Gastrocnemius medialis (tissue), 4 donors: ENCODE measurements around the gene MYOM1.

Experiments
- POLR2A ChIP-seq, 2 donors: fragments of 450-650 bp; IDR thresholded peaks; one replicate each; pipeline ENCODE4 v1.6.1; 2017; ENCODE audit warnings: antibody characterized with exemption in 2 of 2, mild to moderate bottlenecking in 2 of 2, moderate library complexity in 2 of 2
- TF ChIP-seq, protein P1 (sequence below), 5 experiments: fragments of 450-650 bp in 3 of 5; fragments of 200-600 bp in 2 of 5; sonication (generic) in 2 of 5; IDR thresholded peaks in 4 of 5; conservative IDR thresholded peaks in 1 of 5; 1 replicate in 4 of 5; 2 replicates in 1 of 5; pipeline ENCODE4 v1.5.1; 2016 to 2019; ENCODE audit warnings: antibody characterized with exemption in 5 of 5, mild to moderate bottlenecking in 3 of 5, moderate library complexity in 3 of 5

DNA sequence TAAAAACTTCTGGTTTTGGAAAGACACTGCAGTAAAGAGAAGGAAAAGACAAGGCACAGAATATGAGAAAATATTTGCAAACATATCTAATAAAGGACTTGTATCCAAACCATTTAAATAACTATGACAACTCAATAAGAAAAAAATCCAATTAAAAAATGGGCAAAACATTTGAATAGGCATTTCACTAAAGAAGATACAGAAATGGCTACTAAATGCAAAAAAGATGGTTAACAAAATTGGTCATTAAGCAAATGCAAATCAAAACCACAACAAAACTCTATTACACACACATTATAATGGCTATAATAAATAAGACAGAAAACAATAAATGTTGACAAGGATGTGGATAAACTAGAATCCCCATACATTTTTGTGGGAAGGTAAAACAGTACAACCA, 14.5 kb downstream of the MYOM1 start:
- TF ChIP-seq, protein P1, sequence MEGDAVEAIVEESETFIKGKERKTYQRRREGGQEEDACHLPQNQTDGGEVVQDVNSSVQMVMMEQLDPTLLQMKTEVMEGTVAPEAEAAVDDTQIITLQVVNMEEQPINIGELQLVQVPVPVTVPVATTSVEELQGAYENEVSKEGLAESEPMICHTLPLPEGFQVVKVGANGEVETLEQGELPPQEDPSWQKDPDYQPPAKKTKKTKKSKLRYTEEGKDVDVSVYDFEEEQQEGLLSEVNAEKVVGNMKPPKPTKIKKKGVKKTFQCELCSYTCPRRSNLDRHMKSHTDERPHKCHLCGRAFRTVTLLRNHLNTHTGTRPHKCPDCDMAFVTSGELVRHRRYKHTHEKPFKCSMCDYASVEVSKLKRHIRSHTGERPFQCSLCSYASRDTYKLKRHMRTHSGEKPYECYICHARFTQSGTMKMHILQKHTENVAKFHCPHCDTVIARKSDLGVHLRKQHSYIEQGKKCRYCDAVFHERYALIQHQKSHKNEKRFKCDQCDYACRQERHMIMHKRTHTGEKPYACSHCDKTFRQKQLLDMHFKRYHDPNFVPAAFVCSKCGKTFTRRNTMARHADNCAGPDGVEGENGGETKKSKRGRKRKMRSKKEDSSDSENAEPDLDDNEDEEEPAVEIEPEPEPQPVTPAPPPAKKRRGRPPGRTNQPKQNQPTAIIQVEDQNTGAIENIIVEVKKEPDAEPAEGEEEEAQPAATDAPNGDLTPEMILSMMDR (IDR thresholded peaks at IDR 0.05 in 4 of 5, conservative IDR thresholded peaks at IDR 0.05 in 1 of 5): no peak
- no peak for TF ChIP-seq POLR2A (IDR thresholded peaks at IDR 0.05)
